ENCODE results near the gene CDK15. TPM values are rescaled to one million over a fixed set of nuclear protein-coding genes. Genes with fewer than 3 reads are reported as not detected.

CDK15 gene
- total RNA-seq, 1 experiment from 2014 or later: not detected

- H3K4me2 ChIP-seq (ENCODE audit: low read length): no peak overlapping the region
- no peaks in the 10 kb centered on the region for H3K9me3 ChIP-seq (ENCODE audit: control insufficient read depth in 1 of 2, insufficient read depth in 1 of 2, low read depth in 1 of 2, low read length in 2 of 2)
- TF ChIP-seq CEBPB (IDR thresholded peaks at IDR 0.05; ENCODE audit: low read depth): no peak
- ChIA-PET CTCF (no interaction called here), RAD21 (ENCODE audit: low non-redundant PET in 1 of 2, low total read pairs in 2 of 2, uncharacterized antibody in 2 of 2, unreplicated experiment in 2 of 2) (no interaction called here), POLR2A (no interaction called here)
- H3K27ac ChIP-seq (ENCODE audit: low read depth, low read length): no peak overlapping the region
- no peak for DNase-seq (ENCODE audit: low read depth, low spot score)
- H3K4me3 ChIP-seq (replicated peaks in 1 of 2; ENCODE audit: low read depth in 1 of 2, low read length in 2 of 2): no peak overlapping the region
- H2AFZ ChIP-seq (ENCODE audit: low read depth, low read length, poor library complexity, severe bottlenecking): no peak overlapping the region
- no peak for ATAC-seq
- no peaks in the 10 kb centered on the region for H3K27me3 ChIP-seq (ENCODE audit: insufficient read depth, low read length)
- H3K4me1 ChIP-seq (ENCODE audit: control insufficient read depth in 1 of 2, insufficient read depth in 2 of 2, low read length in 2 of 2): no peaks in the 10 kb centered on the region
- no peaks in the 10 kb centered on the region for H3K36me3 ChIP-seq (ENCODE audit: control insufficient read depth in 1 of 2, insufficient read depth in 2 of 2, low read length in 2 of 2)
- H4K20me1 ChIP-seq (ENCODE audit: insufficient read depth): no peaks in the 10 kb centered on the region
- intact Hi-C loops (cut with micrococcal nuclease): no loop called here
- H3K79me2 ChIP-seq (ENCODE audit: insufficient read depth, low read length): no peaks in the 10 kb centered on the region
- no peak overlapping the region for H3K9ac ChIP-seq (ENCODE audit: low read length)
- no peaks in the 10 kb centered on the region for H3K9me2 ChIP-seq (ENCODE audit: insufficient read depth)
- no TSS peak for BruUV-seq (replicated peaks)
Observed at GRCh38 chr2:201813996-201814760, 7.8 kb downstream of the CDK15 start.

GRCh38 chr2:201816657-201817575 lies 10.6 kb downstream of the CDK15 start:
- intact Hi-C loops (cut with micrococcal nuclease): no loop called here
- POLR2A ChIA-PET: no interaction called here
- TF ChIP-seq JUND (IDR thresholded peaks at IDR 0.05) (no peak), ZBTB33 (IDR thresholded peaks at IDR 0.05; ENCODE audit: extremely low read depth, insufficient replicate concordance, low read length) (no peak), SIN3A (IDR thresholded peaks at IDR 0.05; ENCODE audit: low read depth) (no peak), CEBPB (IDR thresholded peaks at IDR 0.05; ENCODE audit: low read depth) (no peak), REST (IDR thresholded peaks at IDR 0.05; ENCODE audit: low read depth) (no peak), CBX3 (IDR thresholded peaks at IDR 0.05; ENCODE audit: low read depth) (no peak), ZNF274 (IDR thresholded peaks at IDR 0.05; ENCODE audit: low read depth, low read length) (no peak), SP1 (IDR thresholded peaks at IDR 0.05; ENCODE audit: low read depth) (no peak), EZH2 (IDR thresholded peaks at IDR 0.05) (no peak), EZH2phosphoT487 (IDR thresholded peaks at IDR 0.05; ENCODE audit: borderline replicate concordance) (no peak), POLR2AphosphoS5 (IDR thresholded peaks at IDR 0.05; ENCODE audit: low read depth, low read length) (no peak), FOSL1 (IDR thresholded peaks at IDR 0.05; ENCODE audit: low read depth) (no peak), ATF3 (IDR thresholded peaks at IDR 0.05) (no peak)

More at GRCh38 chr2:201816657-201817575, 10.6 kb downstream of the CDK15 start:
- ChIA-PET CTCF (no interaction called here), RAD21 (ENCODE audit: low non-redundant PET in 1 of 2, low total read pairs in 2 of 2, uncharacterized antibody in 2 of 2, unreplicated experiment in 2 of 2) (no interaction called here)
- Histone ChIP-seq H3K79me2 (ENCODE audit: insufficient read depth, low read length) (no peaks in the 10 kb centered on the region), H3K4me2 (ENCODE audit: low read length) (no peak overlapping the region), H3K4me3 (replicated peaks in 1 of 2; ENCODE audit: low read depth in 1 of 2, low read length in 2 of 2) (no peak overlapping the region), H3K36me3 (ENCODE audit: control insufficient read depth in 1 of 2, insufficient read depth in 2 of 2, low read length in 2 of 2) (no peaks in the 10 kb centered on the region), H3K9me3 (ENCODE audit: control insufficient read depth in 1 of 2, insufficient read depth in 1 of 2, low read depth in 1 of 2, low read length in 2 of 2) (no peaks in the 10 kb centered on the region), H3K27ac (ENCODE audit: low read depth, low read length) (no peak overlapping the region), H2AFZ (ENCODE audit: low read depth, low read length, poor library complexity, severe bottlenecking) (no peak overlapping the region), H3K9me2 (ENCODE audit: insufficient read depth) (no peaks in the 10 kb centered on the region), H4K20me1 (ENCODE audit: insufficient read depth) (no peaks in the 10 kb centered on the region), H3K4me1 (ENCODE audit: control insufficient read depth in 1 of 2, insufficient read depth in 2 of 2, low read length in 2 of 2) (no peaks in the 10 kb centered on the region), H3K9ac (ENCODE audit: low read length) (no peak overlapping the region), H3K27me3 (ENCODE audit: insufficient read depth, low read length) (no peaks in the 10 kb centered on the region)
- BruUV-seq (replicated peaks): no TSS peak
- DNase-seq (ENCODE audit: low read depth, low spot score): no peak
- ATAC-seq: no peak

Measured in HCT116 (cell line).